Measurements from ENCODE around the gene TEX2.

DNA sequence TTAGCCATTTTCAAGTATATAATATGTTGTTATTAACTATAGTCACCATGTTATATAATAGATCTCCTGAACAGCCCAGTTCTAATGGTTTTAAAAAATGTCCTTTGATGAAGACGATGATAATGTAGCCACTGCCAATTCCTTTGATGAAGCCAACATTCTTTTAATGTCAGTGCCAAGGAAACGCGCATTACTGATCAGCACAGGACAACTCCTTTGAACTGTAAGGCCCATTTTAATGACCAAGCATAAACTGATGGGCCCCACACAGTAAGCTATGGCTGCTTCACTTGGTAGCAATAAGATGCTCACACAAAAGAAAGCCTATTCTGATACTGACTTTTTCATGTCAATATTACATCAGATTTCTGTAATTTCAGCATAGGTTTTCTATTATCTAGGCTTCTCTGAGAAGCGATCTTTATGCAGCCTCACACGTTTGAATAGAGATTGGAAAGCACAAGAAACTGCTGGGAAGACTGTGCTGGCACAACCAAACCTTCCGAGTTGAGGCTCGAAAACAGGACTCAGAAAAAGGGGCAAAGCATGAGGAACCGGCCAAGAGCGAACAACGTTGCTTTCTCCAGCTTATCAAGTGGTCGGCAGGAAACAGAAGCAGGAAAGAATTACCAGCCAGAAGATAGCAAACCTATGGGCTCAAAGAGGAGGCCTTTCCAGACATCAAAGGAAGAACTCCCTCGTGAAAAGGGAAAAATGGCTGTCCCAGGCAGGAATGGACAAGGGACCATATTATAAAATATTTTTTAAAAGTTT is 152.5 kb downstream of the TEX2 start:
- TF ChIP-seq ATF1 (CRISPR knock-in tag; IDR thresholded peaks at IDR 0.05), result no peak
- TF ChIP-seq ATF1 (tag; IDR thresholded peaks at IDR 0.05), result no peak
- TF ChIP-seq RNF2 (IDR thresholded peaks at IDR 0.05), result no peak
